ENCODE measurements around the gene SRXN1. TPM values are rescaled to one million over a fixed set of nuclear protein-coding genes. Genes with fewer than 3 reads are reported as not detected.

SRXN1 gene
- total RNA-seq, 5 donors from 2014 or later (not counting 1 experiment from before 2014, with no cell fraction given) = 1.5 to 10.1 (median 7.3) TPM

- WGBS (ENCODE audit: insufficient coverage) = 44% methylated on average over 20 of the region's 24 CpGs
- DNase-seq (no peak), ATAC-seq (replicated peaks in 1 of 4) (no peak)
- Mint-ChIP-seq H3K4me3 (peak overlapping the region in 1 of 3 donors; percentile 59), H3K9me3 (no peaks in the 10 kb centered on the region), H3K36me3 (no peaks in the 10 kb centered on the region), H3K27me3 (peaks cover 55 to 71% of the 10 kb centered on the region in 2 donors), H3K27ac (no peak overlapping the region), H3K4me1 (peaks cover 12 to 14% (median 13%) of the 10 kb centered on the region in 3 donors)
- no peaks in the 10 kb centered on the region for H3K36me3 ChIP-seq (ENCODE audit: control insufficient read depth in 2 of 2, extremely low read depth in 1 of 2, insufficient read depth in 1 of 2, low read length in 1 of 2)
- H3K9me3 ChIP-seq = no peaks in the 10 kb centered on the region
- no peak overlapping the region for H3K27ac ChIP-seq (ENCODE audit: low read length)
- CTCF ChIA-PET = no interaction called here
- H3K27me3 ChIP-seq (replicated peaks in 1 of 2; ENCODE audit: control insufficient read depth in 2 of 2, extremely low read depth in 1 of 2, insufficient read depth in 2 of 2, low read length in 1 of 2) = peaks cover 0 to 66% of the 10 kb centered on the region in 2 experiments
- peaks cover 0 to 12% of the 10 kb centered on the region in 2 experiments for H3K4me1 ChIP-seq (ENCODE audit: control insufficient read depth in 1 of 2, extremely low read depth in 1 of 2, insufficient read depth in 2 of 2, low read length in 2 of 2)
- POLR2A ChIA-PET = no interaction called here
- no peak overlapping the region for H3K4me3 ChIP-seq (ENCODE audit: control insufficient read depth in 1 of 2, extremely low read depth in 1 of 2, low read length in 1 of 2)
Observed at GRCh38 chr20:611047-611842, 41.8 kb downstream of the SRXN1 start.

GRCh38 chr20:610130-611046 lies 42.6 kb downstream of the SRXN1 start, which contains the start of gene TCF15:
TCF15 (minus strand) TSS chr20:610309; CDS start chr20:610237, 72 bp downstream.
- ATAC-seq (replicated peaks in 1 of 4) = peak in 3 of 4 experiments; percentile 36 to 49 (median 40)
- H3K27ac ChIP-seq (ENCODE audit: low read length) = no peak within 1 kb of the TSS
- Mint-ChIP-seq H3K27ac (no peak within 1 kb of the TSS), H3K27me3 (peaks cover 55 to 74% of the 10 kb centered on the region in 2 donors), H3K4me3 (peak within 1 kb of the TSS in 1 of 3 donors; percentile 59), H3K4me1 (peaks cover 12 to 14% (median 13%) of the 10 kb centered on the region in 3 donors), H3K36me3 (no peaks in the 10 kb centered on the region), H3K9me3 (no peaks in the 10 kb centered on the region)
- CTCF ChIA-PET = interaction anchor here in 1 of 2 donors (0.6 kb wide), 1 partner anchor 344 kb away, joined by 4 read pairs; no protein-coding TSS in a partner anchor
- H3K4me1 ChIP-seq (ENCODE audit: control insufficient read depth in 1 of 2, extremely low read depth in 1 of 2, insufficient read depth in 2 of 2, low read length in 2 of 2) = peaks cover 0 to 12% of the 10 kb centered on the region in 2 experiments
- H3K4me3 ChIP-seq (ENCODE audit: control insufficient read depth in 1 of 2, extremely low read depth in 1 of 2, low read length in 1 of 2) = peak within 1 kb of the TSS in 1 of 2 donors; percentile 6
- H3K36me3 ChIP-seq (ENCODE audit: control insufficient read depth in 2 of 2, extremely low read depth in 1 of 2, insufficient read depth in 1 of 2, low read length in 1 of 2) = no peaks in the 10 kb centered on the region
- H3K27me3 ChIP-seq (replicated peaks in 1 of 2; ENCODE audit: control insufficient read depth in 2 of 2, extremely low read depth in 1 of 2, insufficient read depth in 2 of 2, low read length in 1 of 2) = peaks cover 0 to 73% of the 10 kb centered on the region in 2 experiments
- H3K9me3 ChIP-seq = no peaks in the 10 kb centered on the region
- 8% methylated on average over 77 of the region's 84 CpGs for WGBS (ENCODE audit: insufficient coverage)
- peak in 1 of 35 experiments; percentile 8 for DNase-seq
- POLR2A ChIA-PET = interaction anchor here in 1 of 2 donors (0.6 kb wide), 1 partner anchor 431 kb away, joined by 4 read pairs; no protein-coding TSS in a partner anchor

GRCh38 chr20:609371-609964 lies 43.5 kb downstream of the SRXN1 start:
- Histone ChIP-seq H3K4me3 (ENCODE audit: control insufficient read depth in 1 of 2, extremely low read depth in 1 of 2, low read length in 1 of 2) (no peak overlapping the region), H3K9me3 (no peaks in the 10 kb centered on the region), H3K36me3 (ENCODE audit: control insufficient read depth in 2 of 2, extremely low read depth in 1 of 2, insufficient read depth in 1 of 2, low read length in 1 of 2) (no peaks in the 10 kb centered on the region), H3K27me3 (replicated peaks in 1 of 2; ENCODE audit: control insufficient read depth in 2 of 2, extremely low read depth in 1 of 2, insufficient read depth in 2 of 2, low read length in 1 of 2) (peaks cover 0 to 73% of the 10 kb centered on the region in 2 experiments), H3K27ac (ENCODE audit: low read length) (no peak overlapping the region), H3K4me1 (ENCODE audit: control insufficient read depth in 1 of 2, extremely low read depth in 1 of 2, insufficient read depth in 2 of 2, low read length in 2 of 2) (peaks cover 0 to 12% of the 10 kb centered on the region in 2 experiments)
- POLR2A ChIA-PET = no interaction called here
- DNase-seq = no peak
- peaks cover 52 to 74% of the 10 kb centered on the region in 2 donors for H3K27me3 Mint-ChIP-seq
- ATAC-seq (replicated peaks in 1 of 4) = no peak
- no peak overlapping the region for H3K27ac Mint-ChIP-seq
- WGBS (ENCODE audit: insufficient coverage) = 18% methylated on average over 53 of the region's 54 CpGs
- peak overlapping the region in 1 of 3 donors; percentile 31 for H3K4me3 Mint-ChIP-seq
- no peaks in the 10 kb centered on the region for H3K9me3 Mint-ChIP-seq
- no peaks in the 10 kb centered on the region for H3K36me3 Mint-ChIP-seq
- H3K4me1 Mint-ChIP-seq = peaks cover 12 to 14% (median 13%) of the 10 kb centered on the region in 3 donors
- CTCF ChIA-PET = no interaction called here

- H3K4me1 Mint-ChIP-seq = peaks cover 12 to 14% (median 13%) of the 10 kb centered on the region in 3 donors
- 91% methylated on average over 4 of the region's 8 CpGs for WGBS (ENCODE audit: insufficient coverage)
Observed at GRCh38 chr20:608970-609369, 44.0 kb downstream of the SRXN1 start.

GRCh38 chr20:607476-607875 lies 45.5 kb downstream of the SRXN1 start:
- ATAC-seq (replicated peaks in 1 of 4) = no peak
- no peaks in the 10 kb centered on the region for H3K36me3 Mint-ChIP-seq
- H3K36me3 ChIP-seq (ENCODE audit: control insufficient read depth in 2 of 2, extremely low read depth in 1 of 2, insufficient read depth in 1 of 2, low read length in 1 of 2) = no peaks in the 10 kb centered on the region
- H3K4me3 ChIP-seq (ENCODE audit: control insufficient read depth in 1 of 2, extremely low read depth in 1 of 2, low read length in 1 of 2) = no peak overlapping the region
- no peak overlapping the region for H3K27ac Mint-ChIP-seq
- H3K4me1 ChIP-seq (ENCODE audit: control insufficient read depth in 1 of 2, extremely low read depth in 1 of 2, insufficient read depth in 2 of 2, low read length in 2 of 2) = peaks cover 0 to 12% of the 10 kb centered on the region in 2 experiments
- CTCF ChIA-PET = no interaction called here
- H3K27me3 Mint-ChIP-seq = peaks cover 37 to 56% of the 10 kb centered on the region in 2 donors
- H3K27me3 ChIP-seq (replicated peaks in 1 of 2; ENCODE audit: control insufficient read depth in 2 of 2, extremely low read depth in 1 of 2, insufficient read depth in 2 of 2, low read length in 1 of 2) = peaks cover 0 to 74% of the 10 kb centered on the region in 2 experiments
- no peak overlapping the region for H3K27ac ChIP-seq (ENCODE audit: low read length)
- H3K9me3 Mint-ChIP-seq = no peaks in the 10 kb centered on the region
- 89% methylated on average over 6 of the region's 6 CpGs for WGBS (ENCODE audit: insufficient coverage)
- peaks cover 12 to 13% (median 12%) of the 10 kb centered on the region in 3 donors for H3K4me1 Mint-ChIP-seq
- H3K4me3 Mint-ChIP-seq = no peak overlapping the region
- DNase-seq = no peak
- POLR2A ChIA-PET = no interaction called here
- H3K9me3 ChIP-seq = no peaks in the 10 kb centered on the region

More at GRCh38 chr20:608970-609369, 44.0 kb downstream of the SRXN1 start:
- Mint-ChIP-seq H3K4me3 (peak overlapping the region in 1 of 3 donors; percentile 31), H3K9me3 (no peaks in the 10 kb centered on the region), H3K36me3 (no peaks in the 10 kb centered on the region), H3K27ac (no peak overlapping the region), H3K27me3 (peaks cover 50 to 71% of the 10 kb centered on the region in 2 donors)
- Histone ChIP-seq H3K27ac (ENCODE audit: low read length) (no peak overlapping the region), H3K36me3 (ENCODE audit: control insufficient read depth in 2 of 2, extremely low read depth in 1 of 2, insufficient read depth in 1 of 2, low read length in 1 of 2) (no peaks in the 10 kb centered on the region), H3K27me3 (replicated peaks in 1 of 2; ENCODE audit: control insufficient read depth in 2 of 2, extremely low read depth in 1 of 2, insufficient read depth in 2 of 2, low read length in 1 of 2) (peaks cover 0 to 73% of the 10 kb centered on the region in 2 experiments), H3K4me1 (ENCODE audit: control insufficient read depth in 1 of 2, extremely low read depth in 1 of 2, insufficient read depth in 2 of 2, low read length in 2 of 2) (peaks cover 0 to 12% of the 10 kb centered on the region in 2 experiments), H3K4me3 (ENCODE audit: control insufficient read depth in 1 of 2, extremely low read depth in 1 of 2, low read length in 1 of 2) (no peak overlapping the region), H3K9me3 (no peaks in the 10 kb centered on the region)
- ATAC-seq (replicated peaks in 1 of 4) (no peak), DNase-seq (no peak)
- POLR2A ChIA-PET = no interaction called here
- CTCF ChIA-PET = no interaction called here

- POLR2A ChIA-PET = no interaction called here
- DNase-seq = no peak
- 29% methylated on average over 2 of the region's 5 CpGs for WGBS (ENCODE audit: insufficient coverage)
Observed at GRCh38 chr20:605237-605636, 47.8 kb downstream of the SRXN1 start.

More at GRCh38 chr20:605237-605636, 47.8 kb downstream of the SRXN1 start:
- H3K36me3 Mint-ChIP-seq = no peaks in the 10 kb centered on the region
- CTCF ChIA-PET = no interaction called here
- H3K27me3 Mint-ChIP-seq = peaks cover 21 to 39% of the 10 kb centered on the region in 2 donors
- H3K36me3 ChIP-seq (ENCODE audit: control insufficient read depth in 2 of 2, extremely low read depth in 1 of 2, insufficient read depth in 1 of 2, low read length in 1 of 2) = no peaks in the 10 kb centered on the region
- peaks cover 0 to 55% of the 10 kb centered on the region in 2 experiments for H3K27me3 ChIP-seq (replicated peaks in 1 of 2; ENCODE audit: control insufficient read depth in 2 of 2, extremely low read depth in 1 of 2, insufficient read depth in 2 of 2, low read length in 1 of 2)
- H3K4me3 ChIP-seq (ENCODE audit: control insufficient read depth in 1 of 2, extremely low read depth in 1 of 2, low read length in 1 of 2) = no peak overlapping the region
- H3K4me1 Mint-ChIP-seq = no peaks in the 10 kb centered on the region
- no peaks in the 10 kb centered on the region for H3K9me3 Mint-ChIP-seq
- no peaks in the 10 kb centered on the region for H3K9me3 ChIP-seq
- no peak overlapping the region for H3K27ac ChIP-seq (ENCODE audit: low read length)
- no peak for ATAC-seq (replicated peaks in 1 of 4)
- peaks cover 0 to 5% of the 10 kb centered on the region in 2 experiments for H3K4me1 ChIP-seq (ENCODE audit: control insufficient read depth in 1 of 2, extremely low read depth in 1 of 2, insufficient read depth in 2 of 2, low read length in 2 of 2)
- H3K27ac Mint-ChIP-seq = no peak overlapping the region
- H3K4me3 Mint-ChIP-seq = no peak overlapping the region

Data from T-cell (primary cell).